NOMO-1 treated with dmso at 0.1 percent for 144 hours (cell line): ENCODE data around the gene TREH.
"Not testable (repeated sequence)": the region's sequence is repeated elsewhere in the genome, so short reads cannot be mapped to it uniquely, and the experiment has no call there.

Experiments used
- DNase-seq: peaks from one replicate; lab custom pipeline; 2025; ENCODE audit not compliant: unreplicated experiment; lab: John Stamatoyannopoulos, UW

TREH gene

GRCh38 chr11:118679483-118679882, at the start of gene TREH:
Gene TREH (minus strand): TSS chr11:118679650. CDS start chr11:118679627, 23 bp downstream.
- DNase-seq, result no peak

- not testable (repeated sequence) for DNase-seq
Measured at GRCh38 chr11:118728112-118728511, 48.7 kb upstream of the TREH start.

GRCh38 chr11:118727721-118728066, 48.2 kb upstream of the TREH start:
- not testable (repeated sequence) for DNase-seq

DNA sequence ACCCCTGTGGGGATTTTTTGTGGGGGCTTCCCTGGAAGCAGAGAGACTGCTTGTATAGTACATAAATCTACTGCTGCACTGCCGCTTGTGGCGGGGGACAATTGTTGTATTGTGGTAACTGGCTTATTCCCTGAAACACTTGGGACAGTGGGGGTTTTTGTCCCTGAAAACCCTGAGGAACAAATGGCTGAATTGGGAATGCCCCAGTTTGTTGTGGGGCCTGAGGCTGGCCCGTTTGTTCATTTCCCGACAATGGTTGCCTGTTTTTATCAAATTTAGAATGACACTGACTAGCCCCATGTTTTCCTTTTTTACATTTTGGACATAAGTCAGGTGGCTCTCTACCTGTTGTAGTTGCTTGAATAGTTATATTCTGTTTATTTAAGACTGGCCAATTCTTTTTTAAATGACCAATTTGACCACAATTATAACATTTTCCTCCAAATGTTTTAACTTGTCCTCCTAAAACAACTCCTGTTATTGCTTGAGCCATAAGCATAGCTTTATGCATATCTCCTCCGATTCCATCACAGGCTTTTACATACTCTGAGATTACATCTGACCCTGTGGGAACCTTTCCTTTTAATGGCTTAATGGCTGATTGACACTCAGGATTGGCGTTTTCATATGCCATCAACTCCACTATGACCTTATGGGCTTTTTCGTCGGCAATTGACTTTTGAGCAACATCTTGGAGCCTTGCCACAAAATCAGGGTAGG, 47.7 kb upstream of the TREH start:
- not testable (repeated sequence) for DNase-seq

DNA sequence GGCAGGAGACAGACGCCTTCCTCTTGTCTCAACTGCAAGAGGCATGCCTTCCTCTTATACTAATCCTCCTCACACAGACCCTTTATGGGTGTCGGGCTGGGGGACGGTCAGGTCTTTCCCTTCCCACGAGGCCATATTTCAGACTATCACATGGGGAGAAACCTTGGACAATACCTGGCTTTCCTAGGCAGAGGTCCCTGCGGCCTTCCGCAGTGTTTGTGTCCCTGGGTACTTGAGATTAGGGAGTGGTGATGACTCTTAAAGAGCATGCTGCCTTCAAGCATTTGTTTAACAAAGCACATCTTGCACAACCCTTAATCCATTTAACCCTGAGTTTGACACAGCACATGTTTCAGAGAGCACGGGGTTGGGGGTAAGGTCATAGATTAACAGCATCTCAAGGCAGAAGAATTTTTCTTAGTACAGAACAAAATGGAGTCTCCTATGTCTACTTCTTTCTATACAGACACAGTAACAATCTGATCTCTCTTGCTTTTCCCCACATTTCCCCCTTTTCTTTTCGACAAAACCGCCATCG, 42.1 kb upstream of the TREH start:
- DNase-seq, result not testable (repeated sequence)

- DNase-seq, result not testable (repeated sequence)
Measured at GRCh38 chr11:118720740-118721139, 41.3 kb upstream of the TREH start.

DNA sequence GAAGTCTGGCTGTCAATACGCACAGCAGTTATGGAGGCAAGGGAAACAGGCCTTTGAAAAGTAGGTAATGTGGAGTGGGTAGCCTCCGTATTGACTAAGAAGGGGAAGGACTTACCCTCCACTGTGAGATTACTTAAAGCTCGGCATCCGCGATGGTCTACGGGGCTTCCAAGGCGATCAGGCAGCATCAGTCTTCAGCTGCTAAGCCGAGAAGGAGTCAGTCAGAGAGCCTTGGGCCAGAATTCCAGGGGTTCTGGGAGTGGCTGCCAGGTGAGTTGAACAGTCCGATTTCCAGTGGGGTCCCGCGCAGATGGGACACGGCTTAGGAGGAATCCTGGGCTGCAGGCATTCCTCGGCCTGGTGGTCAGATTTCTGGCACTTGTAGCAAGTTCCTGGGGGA, 40.6 kb upstream of the TREH start:
- not testable (repeated sequence) for DNase-seq

GRCh38 chr11:118718562-118718961, 39.1 kb upstream of the TREH start:
- not testable (repeated sequence) for DNase-seq

- not testable (repeated sequence) for DNase-seq
Measured at GRCh38 chr11:118717733-118718132, 38.3 kb upstream of the TREH start.

DNA sequence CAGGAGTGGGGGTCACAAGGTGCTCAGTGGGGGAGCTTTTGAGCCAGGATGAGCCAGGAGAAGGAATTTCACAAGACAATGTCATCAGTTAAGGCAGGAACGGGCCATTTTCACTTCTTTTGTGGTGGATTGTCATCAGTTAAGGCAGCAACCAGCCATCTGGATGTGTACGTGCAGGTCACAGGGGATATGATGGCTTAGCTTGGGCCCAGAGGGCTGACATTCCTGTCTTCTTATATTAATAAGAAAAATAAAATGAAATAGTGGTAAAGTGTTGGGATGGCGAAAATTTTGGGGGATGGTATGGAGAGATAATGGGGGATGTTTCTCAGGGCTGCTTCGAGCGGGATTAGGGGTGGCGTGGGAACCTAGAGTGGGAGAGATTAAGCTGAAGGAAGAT, 37.8 kb upstream of the TREH start:
- not testable (repeated sequence) for DNase-seq

DNA sequence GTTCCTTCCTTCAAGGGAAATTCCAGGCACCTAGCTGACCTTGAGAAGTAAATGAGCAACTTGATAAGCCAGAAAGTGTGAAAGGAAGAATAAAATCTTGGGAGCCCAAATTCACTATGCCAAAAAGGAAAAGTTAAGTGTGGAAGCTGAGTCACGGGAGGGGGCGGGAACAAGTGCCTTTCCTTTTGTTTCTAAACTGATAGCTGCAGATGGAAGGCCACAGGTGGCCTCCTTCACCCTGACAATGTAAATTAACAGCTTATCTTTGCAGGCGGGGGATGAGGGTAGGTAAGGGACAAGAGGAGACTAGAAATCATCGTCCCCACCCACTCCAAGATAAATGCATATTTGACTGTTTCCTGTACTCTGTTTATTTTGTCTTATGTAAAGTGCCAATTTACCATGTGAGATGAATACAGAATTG, 36.4 kb upstream of the TREH start:
- no peak for DNase-seq

- DNase-seq, result no peak
Measured at GRCh38 chr11:118715245-118715831, 35.9 kb upstream of the TREH start.

DNA sequence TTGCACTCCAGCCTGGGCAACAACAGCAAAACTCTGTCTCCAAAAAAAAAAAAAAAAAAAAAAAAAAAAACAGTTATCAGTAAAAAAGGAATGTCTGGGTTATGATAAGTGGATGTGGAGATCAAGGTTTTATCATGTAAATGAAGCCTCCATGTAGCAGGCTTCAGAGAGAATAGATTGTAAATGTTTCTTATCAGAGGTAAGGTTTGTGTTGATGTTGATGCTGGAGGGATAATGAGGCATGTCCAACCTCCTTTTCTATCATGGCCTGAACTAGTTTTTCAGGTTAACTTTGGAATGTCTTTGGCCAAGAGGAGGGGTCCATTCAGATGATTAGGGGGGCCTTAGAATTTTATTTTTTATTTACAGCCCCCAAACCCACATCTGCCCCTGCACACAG, 35.4 kb upstream of the TREH start:
- no peak for DNase-seq

- DNase-seq, result not testable (repeated sequence)
Measured at GRCh38 chr11:118714416-118714815, 35.0 kb upstream of the TREH start.

DNA sequence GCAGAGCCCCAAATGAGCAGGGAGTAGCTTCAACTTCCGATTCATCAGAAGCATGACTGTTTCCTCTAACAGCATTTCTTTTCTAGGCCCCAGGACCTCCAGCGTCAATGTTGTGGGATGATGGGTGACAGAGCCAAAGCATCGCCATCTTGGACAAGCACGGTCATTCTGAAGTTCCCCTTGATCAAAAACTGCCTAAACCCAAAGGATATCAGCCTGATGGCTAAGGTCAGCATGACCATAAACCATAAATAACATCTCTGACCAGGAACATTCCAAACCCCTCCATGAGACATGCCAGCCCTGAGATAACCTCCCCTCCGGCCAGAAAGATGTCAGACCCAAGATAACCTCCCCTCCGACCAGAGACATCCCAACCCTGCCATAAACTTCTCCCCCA, 28.8 kb upstream of the TREH start:
- DNase-seq, result no peak

DNA sequence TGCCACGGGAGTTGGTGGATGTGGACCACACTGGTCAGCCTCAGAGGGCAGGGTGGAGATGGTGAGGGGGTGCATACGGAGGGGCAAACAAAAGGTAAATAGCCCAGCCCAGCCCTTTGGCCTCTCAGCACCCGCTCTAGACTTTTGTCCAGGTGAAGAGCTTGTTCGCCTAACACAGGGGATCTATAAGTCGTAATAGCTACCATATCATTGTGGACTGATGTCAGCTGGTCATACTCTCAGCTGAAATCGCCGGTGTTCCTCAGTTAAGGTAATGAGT, 27.0 kb upstream of the TREH start:
- no peak for DNase-seq

DNA sequence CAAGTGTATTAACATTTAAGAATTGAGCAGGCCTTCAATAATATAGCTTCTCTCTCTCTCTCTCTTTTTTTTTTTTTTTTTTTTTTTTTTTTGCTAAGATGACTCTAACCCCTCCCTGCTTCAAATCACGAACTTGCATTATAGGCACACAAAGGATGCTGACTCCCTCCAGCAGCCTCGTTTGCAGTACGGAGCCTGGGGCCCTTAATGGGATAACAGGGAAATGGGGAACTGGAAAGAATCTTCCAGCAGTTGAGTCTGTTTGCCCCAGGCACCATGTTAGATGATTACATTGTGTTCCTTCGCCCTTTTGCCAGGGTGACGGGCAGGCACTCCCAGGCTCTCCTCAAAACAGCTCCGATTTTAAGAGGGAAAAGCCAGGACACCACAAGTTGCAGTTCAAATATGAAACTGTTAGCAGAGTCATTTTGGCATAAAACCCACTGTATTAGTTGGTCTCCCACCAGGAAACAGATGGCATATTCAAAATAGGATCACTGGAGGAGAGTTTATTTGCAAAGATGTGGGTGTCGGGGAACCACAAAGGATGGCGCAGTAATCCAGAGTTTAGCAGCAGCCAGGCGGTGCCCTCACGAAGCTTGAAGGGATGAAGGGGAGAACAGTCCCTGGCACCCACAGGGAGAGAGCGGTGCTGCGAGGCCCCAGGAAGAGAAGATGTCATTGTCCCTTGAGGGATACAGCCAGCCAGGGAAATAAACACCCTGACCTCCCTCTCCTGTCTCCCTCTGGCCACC, 26.5 kb upstream of the TREH start:
- DNase-seq, result no peak

- DNase-seq, result peak; percentile 35
Measured at GRCh38 chr11:118705111-118705741, 25.8 kb upstream of the TREH start.

DNA sequence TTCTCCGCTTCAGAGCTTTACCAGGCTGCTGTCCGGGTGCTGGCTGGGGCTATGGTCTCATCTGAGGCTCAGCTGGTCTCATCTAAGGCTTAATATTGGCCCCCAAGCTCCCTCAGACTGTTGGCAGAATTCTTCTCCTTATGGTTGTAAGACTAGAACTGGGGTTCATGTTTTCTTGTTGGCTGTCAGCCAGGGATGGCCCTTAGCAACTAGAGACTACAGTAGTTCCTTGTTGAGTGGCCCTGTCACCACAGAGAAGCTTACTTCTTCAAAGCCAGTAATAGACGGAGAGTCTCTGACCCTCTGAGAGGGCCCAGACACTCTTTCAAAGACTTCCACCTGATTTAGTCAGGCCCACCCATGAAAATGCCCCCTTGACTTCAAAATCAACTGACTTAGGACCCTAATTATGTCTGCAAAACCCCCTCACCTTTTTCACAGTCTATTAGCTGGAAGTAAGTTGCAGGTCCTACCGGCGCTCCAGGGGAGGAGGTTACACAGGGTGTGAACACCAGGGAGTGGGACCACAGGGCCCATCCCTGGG, 24.2 kb upstream of the TREH start:
- DNase-seq, result peak; percentile 5

- DNase-seq, result no peak
Measured at GRCh38 chr11:118699506-118700220, 20.2 kb upstream of the TREH start.

DNA sequence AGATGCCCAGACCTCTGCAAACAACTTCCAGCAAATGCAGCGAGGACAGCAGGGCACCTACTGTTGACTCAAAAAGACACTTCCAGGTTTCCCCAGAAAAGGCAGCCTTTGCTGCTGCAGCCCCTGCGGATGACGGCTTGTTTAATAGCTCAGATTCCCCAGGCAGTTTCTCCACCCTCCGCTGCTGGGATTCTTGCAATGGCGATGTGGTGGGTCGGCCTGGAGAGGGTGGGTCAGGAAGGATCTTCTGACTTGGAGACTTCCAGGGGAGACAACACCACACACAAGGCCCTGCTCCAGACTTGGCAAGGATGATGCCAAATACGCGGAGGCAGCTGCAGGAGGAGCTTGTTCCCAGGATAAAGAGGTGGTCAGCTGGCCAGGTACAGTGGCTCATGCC, 17.9 kb upstream of the TREH start:
- no peak for DNase-seq
